GM19043 (cell line): Measurements from ENCODE around the gene CD80.
"Not testable (repeated sequence)": the region's sequence is repeated elsewhere in the genome, so short reads cannot be mapped to it uniquely, and the experiment has no call there.

Experiments used
- ATAC-seq: cut with Tn5 transposase; IDR thresholded peaks from one replicate; pipeline ENCODE4 v1.9.1; 2021; ENCODE audit warnings: low read depth; ENCODE audit not compliant: unreplicated experiment

Gene CD80, protein sequence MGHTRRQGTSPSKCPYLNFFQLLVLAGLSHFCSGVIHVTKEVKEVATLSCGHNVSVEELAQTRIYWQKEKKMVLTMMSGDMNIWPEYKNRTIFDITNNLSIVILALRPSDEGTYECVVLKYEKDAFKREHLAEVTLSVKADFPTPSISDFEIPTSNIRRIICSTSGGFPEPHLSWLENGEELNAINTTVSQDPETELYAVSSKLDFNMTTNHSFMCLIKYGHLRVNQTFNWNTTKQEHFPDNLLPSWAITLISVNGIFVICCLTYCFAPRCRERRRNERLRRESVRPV

DNA sequence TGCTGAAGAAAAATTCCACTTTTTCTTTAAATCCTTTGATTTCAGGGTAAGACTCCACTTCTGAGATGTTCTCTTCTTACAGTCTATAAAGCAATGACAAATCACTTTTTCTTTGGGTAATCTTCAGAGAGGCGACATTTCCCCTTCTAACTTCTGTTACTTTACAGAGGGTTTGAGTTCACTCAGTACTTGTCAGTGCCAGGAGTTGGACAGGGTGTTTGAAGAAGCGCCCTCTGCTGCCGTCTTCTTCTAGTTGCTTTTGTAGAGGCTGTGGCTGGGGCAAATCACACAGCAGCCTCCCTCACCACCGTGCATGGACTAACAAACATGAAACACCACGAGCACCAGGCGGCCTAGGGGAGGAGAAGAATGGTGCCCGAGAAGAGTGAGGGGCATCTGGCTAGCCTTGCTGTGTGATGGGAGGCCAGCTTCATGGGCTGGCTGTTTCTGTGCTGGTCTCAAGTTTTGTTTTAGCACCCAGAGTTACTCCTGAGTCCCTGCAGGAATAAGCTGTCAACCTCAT is at the start of gene CD80:
Gene CD80 (minus strand): TSS at position 174 of the 523 bp plus-strand sequence. CDS start 1,886 bp downstream, outside the sequence.
- peak; percentile 50 for ATAC-seq

DNA sequence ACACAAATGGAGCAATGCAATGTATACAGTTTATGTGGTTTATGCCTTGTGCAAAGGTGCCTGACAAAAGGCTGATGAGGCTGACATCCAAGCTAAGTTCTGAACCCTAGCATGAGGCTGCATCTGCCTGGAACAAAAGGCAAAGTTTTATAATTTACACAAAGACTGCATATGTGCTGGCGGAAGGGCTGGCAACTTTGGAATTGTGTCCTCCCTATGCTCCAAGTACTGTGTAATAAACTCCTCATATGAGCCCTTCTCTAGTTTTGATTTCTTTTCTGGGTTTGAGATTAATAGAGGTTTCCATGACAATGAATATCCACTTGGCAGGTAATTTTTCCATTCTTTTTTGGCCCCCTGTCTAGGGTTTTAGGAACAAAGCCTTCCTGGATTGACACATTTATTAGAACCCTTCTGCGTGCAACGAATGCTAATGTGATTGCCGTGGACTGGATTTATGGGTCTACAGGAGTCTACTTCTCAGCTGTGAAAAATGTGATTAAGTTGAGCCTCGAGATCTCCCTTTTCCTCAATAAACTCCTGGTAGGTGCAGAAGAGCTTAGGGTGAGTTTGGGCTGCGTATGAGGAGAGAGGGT is 49.1 kb upstream of the CD80 start:
- ATAC-seq: no peak

DNA sequence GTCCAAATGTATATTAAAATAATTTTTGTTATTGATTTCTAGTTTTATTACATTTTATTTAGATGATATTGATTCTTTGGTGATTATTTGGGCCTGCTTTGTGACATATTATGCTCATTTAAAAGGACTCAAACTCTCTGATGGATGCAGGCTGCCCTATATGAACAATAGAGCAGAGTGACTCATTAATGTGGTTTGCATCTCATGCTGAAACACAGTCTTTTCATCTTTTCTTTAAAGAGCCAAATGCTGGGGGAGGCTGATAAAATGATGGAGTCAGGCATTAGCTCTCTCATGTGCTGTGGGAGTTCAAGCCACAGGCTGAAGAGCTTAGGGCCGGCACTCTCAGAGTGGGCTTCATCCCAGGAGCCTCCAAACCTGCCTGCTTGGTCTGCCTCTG is 45.5 kb upstream of the CD80 start:
- no peak for ATAC-seq

DNA sequence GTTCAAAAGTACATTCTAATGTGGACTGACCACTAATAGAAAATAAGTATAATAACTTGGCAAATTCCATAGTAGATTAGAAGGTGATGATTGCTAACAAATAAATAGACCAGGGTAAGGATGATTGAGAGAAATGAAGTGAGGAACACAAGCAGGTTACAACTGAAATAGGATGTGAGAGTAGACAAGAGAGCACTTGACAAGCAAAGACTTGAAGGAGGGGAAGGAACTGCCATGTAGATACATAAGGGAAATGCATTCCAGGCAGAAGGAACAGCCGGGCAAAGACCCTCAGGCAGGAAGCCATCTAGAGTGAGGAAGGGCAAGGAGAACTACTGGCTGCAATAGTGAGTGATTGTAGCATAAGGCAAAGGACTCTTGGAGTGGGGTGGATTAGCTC is 43.3 kb upstream of the CD80 start:
- no peak for ATAC-seq

DNA sequence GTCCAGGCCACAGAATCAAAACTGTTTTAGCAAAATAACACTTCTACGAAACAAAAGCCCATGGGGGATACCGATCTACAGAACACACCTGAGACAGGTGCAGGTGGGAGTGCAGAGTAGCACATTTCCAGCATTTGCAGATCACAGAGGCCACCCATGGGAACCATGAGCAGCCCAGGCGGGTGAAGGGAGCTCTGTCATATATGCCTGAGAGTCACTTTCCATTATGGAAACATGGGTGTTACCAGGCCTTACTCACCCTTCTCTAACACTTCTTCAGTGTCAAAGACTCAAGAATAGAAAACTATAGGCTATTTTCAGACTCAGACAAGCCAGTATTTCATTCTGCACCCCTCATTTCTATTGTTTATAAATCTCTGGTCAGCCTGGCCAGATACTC is 41.7 kb upstream of the CD80 start:
- ATAC-seq: peak; percentile 1

DNA sequence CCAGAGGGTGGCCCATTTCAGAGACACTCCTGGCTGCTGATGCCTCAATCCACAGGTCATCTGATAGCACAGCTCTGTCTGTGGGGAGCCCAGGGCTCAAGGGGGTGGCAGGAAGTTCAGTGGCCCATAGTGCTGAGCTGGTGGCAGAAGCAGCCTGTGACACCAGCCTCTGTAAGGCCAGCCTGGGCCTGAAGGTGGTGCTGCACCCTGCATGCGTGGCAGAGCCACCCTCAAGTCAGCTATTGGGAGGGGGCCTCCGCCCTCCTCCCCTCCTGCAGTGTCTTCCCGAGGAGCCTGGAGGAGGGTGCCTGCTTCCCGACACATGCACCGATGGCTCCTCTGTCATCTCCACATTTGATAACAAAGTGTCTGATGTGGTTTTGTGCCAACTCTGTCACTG is 41.3 kb upstream of the CD80 start:
- peak; percentile 65 for ATAC-seq

DNA sequence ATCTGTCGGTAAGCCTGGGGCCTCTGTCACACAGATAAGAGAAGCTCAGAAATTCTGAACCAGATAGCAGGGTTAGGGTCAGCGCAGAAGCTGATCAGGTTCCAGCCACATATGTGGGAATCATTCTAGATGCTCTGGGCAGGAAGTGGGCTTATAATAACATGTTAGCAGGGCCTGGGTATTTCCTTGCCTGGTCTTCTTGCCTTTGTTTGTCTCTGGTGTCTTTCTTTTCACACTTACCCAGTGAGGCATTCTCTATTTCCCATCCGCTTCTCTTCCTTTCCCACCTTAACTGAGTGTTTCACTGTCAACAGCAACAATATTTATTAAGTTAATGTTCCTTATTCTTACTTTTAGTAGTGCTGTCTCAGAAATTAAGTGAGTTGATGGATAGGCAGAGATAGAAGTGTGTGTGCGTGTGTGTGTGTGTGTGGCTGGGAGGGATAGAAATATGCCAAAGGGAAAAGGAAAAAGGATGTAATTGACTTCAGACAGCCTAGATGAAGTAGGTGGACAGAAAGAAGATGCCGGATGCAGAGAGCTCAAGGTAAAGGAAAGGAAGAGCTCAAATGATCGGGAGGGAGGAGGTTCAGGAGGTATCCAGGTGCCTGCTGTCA is 40.3 kb upstream of the CD80 start:
- ATAC-seq: no peak

DNA sequence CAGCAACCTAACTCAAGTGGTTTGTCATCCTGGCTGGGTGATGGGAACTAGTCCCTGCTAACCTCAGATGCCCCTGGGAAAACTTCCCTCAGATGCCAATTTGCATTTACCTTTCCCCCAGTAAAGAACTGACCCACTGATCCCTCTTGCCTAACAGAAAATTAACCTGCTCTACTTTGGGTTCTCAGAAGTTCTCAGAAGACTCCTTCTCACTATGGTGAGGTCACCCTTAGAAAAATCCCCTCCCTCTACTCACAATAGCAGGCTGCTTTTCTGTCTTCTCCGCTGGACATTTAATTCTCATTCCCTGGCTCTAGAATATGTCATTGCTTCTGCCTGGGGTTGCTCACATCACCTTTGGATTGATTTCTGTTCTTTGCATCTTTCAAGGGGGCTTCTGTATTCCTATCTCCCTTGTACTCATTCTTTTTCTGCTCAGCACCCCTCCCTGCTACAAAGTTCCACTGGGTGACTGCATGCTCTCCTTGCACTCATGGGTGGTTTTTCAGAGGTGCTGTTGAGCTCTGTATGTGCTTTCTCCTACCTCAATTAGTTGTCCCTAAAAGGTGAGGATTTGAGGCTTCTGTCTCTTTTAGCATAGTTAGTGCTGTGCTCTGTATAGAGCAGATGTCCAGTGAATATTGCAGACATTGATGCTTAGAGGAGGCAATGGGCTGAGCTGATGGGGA is 39.1 kb upstream of the CD80 start:
- ATAC-seq: peak; percentile 42

DNA sequence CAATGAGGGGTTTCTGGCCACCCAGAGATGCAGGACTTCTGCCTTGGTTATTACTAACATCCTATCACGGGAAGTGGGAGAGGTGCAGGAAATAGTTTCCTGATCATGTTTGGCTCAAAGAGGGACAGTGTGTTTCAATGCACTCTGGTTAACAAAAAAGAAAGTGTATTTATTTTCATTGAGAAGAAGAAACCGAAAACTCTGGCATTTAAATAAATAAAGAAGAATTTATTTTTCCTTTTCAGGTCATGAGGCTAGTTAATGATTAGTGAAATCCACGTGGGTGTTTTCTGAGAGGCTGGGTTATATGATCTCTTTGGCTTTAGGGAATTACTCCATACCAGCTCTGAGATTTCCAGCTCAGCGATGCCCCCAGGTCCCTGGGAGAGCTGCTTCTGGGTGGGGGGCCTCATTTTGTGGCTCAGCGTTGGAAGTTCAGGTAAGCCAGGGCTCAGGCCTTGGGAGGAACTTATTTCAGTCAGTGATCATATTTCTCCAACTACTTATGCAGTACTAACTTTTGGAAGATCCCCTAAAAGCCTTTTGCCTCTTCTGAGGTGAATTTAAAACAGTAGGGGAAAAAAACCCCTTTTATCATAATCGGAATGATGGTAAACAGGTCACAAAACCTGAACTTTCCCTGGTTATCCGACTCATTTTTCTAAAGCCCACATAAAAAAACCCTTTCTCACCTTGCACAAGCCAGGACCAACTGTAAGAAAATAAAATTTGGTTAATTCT is 38.3 kb upstream of the CD80 start, which contains the start of gene PLA1A:
Gene PLA1A (plus strand): TSS at position 338 of the 741 bp plus-strand sequence. CDS start 29 bp downstream, at position 367.
- ATAC-seq: no peak

DNA sequence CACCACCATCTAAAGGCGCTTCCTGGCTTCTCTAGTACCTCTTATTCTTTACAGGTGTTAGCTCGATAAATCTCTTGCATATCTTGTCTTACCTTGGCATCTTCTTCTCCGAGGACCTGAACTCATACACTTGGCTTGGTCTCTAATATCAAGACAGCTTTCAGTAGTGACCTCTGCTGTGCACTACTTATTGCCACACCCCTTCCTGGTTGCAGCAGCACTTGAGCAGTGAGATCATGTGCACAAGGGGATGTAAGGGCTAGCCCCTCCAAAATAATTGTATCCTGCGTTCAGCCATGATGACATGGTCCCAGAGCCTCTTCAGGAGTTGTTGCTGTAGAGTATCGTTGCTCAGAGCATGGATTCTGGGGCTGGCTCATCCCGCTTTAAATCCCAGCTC is 37.0 kb upstream of the CD80 start:
- ATAC-seq: no peak

DNA sequence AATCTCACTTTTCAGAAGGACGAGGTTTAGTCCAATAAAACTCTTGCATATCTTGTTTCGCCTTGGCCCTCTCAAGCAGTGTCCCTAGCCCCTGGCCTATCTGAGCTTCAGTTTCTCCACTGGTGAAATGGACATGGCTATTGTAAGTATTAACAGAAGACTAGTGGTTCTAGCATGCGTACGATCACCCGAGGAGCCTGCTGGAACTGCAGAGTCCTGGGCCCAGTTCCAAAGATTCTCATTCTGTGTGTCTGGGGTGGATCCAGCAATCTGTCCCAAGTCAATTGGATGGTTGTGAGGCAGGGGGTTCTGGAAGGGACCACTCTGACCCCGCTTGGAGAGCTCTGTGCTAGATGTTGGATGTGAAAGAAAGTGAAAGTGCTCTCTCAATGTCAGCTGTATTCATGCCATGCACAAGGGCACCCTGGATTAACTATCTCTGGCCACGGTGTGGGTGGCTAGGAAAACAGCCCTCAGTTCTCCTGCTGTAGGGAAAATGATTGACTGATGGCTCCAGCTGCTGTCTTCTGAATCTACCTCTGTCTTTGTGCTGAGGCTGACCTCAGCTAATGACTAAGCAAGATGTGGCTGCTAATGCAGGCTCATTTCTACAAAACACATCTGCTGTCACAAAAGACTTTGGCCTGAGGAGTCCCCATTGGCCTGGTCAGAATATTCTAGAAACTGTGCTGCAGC is 36.4 kb upstream of the CD80 start:
- no peak for ATAC-seq

DNA sequence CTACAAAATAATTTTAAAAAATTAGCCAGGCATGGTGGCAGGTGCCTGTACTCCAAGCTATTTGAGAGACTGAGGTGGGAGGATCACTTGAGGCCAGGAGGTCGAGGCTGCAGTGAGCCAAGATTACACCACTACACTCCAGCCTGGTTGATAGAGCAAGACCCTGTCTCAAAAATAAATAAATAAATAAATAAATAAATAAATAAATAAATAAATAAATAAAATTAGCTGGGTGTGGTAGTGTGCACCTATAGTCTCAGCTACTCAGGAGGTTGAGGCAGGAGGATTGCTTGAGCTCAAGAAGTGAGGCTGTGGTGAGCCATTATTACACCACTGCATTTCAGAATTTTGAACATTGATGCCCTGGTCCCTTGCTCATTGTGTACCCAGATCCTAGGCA is 35.5 kb upstream of the CD80 start:
- ATAC-seq: not testable (repeated sequence)

DNA sequence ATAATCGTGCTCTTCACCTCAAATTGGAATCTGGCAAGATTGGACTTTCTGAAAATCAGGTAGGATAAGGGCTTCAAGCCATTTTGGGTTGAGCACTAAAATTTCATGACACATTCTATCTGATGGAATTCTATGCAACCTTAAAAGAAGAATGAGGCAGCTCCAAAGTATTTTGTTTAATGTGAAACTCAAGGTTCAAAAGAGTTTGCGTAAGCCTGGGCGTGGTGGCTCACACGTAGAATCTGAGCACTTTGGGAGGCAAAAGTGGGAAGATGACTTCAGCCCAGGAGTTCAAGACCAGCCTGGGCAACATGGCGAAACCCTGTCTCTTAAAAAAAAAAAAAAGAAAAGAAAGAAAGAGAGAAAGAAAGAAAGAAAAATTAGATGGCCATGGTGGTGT is 34.7 kb upstream of the CD80 start:
- no peak for ATAC-seq

DNA sequence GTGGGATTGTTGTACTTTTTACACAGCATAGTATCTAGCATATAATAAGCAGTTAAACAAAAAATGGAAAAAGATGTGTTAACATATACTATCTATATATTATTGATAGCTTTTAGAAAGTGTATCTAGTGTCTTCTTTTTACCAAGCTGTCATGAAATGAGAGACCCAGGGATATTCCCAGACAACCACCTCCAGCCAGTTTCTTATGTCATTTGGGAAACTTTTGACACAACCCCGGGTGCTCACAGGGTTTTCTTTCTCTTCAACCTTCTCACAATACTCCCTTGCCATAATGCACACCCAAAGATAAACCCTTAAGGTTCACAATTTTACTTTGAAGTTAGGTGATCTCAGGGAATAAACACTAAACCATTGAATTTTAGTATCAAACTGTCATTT is 33.4 kb upstream of the CD80 start:
- ATAC-seq: no peak

DNA sequence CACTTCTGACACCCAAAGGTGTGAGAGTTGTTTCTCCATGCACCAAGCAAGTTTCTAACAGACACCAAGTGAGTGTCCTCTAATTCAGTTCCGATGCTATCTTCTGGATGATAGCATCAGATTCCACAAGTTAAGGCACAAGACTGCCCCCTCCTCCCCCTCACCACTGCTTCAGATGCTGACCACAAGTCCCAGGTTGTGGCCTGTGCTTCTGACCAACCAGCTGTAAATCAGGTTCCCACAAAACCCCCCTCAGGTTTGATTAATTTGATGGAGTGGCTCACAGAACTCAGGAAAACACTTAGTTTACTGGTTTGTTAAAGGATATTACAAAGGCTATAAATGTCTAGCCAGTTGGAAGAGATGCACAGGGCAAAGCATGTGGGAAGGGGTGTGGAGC is 31.3 kb upstream of the CD80 start:
- ATAC-seq: no peak

DNA sequence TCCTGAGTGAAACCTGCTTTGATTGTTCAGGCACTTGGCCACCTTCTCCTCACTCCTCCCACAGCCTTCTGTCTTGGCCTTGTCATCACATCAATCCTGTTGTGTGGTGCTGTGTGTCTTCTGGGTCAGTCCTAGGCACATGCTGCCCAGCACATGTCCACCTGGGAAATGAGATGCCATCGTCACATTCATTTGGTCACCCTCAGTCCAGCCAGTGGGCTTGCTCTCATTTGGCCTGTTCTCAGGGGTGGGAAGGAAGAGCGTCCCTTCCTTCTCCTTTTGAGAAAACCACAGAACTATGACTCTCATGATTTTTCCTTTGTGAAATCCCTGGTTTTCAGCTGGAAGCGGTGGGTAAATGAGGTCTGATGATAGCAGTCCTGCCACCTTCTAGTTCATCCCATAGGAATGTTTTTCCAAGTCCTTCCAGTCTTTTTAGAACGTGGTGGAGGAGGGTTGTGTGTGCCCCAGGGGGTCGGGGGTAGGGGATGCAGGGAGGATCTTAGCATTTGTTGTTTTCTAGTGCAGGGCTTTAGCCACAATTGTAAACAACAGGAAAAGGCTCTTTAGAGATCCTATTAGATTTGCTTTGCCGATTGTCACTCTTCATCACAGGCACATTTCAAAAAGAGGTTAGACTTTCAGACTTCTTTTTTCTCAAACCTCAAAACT is 29.8 kb upstream of the CD80 start:
- no peak for ATAC-seq

DNA sequence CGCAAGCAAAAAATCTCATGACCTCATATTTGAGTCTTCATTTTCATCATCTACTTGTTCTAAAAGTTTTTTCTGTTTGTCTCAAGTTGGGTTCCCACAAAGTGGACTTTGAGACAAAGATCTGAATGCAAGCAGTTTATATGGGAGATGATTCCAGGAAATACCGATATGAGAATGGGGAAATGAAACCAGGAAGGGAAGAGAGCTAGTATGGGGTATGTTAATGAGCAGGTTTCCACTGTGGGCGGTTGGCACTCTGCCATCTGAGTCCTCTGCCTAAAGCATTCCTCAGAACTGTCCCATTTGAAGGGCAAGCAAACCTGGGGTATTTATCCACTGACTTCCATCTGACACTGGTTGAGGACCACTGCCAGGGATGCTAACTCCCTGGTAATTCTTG is 28.7 kb upstream of the CD80 start:
- ATAC-seq: no peak

DNA sequence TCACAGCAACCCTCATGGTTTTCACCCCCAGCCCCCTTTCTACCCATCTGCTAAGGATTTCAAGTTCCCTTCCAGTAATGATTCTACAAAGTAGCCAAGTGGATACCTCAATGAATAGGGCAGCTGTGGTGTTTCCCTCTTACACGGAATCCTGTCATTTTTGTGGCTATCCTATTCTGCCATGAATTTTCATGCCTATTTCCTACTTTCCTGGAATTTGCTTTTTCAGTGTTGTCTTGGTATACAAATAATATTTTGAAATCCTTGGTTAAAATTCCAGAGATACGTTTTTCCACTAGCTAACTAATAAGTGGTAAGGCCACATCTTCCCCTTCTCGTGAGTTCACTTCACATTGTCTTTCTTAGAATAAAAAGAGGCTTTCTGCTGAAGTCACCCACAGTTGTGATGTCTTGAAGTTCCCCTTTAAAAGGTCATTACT is 27.3 kb upstream of the CD80 start:
- ATAC-seq: no peak

DNA sequence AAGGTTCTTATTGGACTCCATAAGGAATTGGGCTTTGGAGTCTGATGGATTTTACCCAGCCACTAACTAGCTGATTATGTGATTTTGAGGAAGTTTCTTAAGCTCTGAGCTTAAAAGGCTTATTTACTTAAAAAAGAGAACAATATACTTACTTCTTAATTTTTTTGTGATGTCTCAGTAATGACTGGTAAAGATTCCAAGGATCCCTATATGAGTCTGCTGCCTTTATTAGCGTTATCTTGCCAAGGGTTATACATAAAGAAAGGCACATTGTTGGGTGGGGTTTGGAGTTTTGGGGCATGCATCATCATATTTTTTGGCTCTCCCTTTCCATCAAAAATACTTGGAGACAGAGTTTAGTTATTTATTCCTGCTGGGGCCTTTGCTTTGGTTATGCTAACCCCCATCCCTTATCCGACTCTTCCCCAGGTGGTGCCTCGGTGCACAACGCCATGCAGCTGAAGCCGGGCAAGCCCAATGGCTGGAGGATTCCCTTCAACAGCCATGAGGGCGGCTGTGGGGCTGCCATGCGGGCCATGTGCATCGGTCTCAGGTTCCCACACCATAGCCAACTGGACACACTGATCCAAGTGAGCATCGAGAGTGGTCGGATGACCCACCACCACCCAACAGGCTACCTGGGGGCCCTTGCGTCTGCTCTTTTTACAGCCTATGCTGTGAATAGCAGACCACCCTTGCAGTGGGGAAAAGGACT is 26.6 kb upstream of the CD80 start:
- no peak for ATAC-seq
